ENCODE results near the gene AOAH. TPM values are rescaled to one million over a fixed set of nuclear protein-coding genes. Genes with fewer than 3 reads are reported as not detected.

AOAH gene
- polyA plus RNA-seq, 4 donors = 2.4 to 3.4 (median 2.8) TPM

DNA sequence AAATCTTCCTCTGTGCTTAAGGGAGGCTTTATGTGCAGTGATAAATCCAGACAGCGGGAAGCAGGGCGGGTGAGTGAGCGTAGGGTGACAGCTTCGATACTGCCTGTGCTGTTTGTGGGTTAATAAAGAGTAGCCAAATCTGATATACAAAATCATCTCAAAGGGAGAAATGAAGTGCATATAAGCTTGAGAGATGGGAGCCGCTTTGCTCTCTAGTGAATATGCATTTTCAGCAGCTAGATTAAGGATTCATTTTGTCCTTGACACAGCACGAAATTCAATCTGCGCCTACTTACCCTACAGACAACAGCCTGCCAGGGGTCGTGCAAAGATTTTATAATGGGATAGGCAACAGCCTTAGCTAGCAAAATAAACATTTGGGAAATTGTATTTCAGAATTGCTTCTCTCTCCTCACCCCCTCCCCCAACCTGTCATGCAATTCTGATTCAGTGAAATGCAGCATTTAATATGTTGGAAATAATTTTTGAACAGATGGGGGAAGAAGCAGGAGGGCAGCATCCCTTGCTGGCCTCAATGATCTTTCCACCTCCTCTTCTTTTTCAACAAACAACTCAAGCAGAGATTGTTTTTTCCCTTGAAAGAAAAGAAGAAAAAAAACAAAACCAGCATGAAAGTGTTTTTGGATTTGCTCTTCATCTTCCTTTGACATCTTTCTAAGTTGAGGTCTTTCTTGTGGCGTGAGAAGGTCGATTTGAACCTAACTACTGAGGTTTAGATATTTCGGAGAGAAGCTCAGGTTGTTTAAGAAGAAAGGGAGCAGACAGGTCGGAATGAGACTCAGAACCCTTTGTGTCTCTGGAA is 117.9 kb downstream of the AOAH start:
- DNase-seq (ENCODE audit: low read depth in 4 of 4, low spot score in 3 of 4) = no peak

DNA sequence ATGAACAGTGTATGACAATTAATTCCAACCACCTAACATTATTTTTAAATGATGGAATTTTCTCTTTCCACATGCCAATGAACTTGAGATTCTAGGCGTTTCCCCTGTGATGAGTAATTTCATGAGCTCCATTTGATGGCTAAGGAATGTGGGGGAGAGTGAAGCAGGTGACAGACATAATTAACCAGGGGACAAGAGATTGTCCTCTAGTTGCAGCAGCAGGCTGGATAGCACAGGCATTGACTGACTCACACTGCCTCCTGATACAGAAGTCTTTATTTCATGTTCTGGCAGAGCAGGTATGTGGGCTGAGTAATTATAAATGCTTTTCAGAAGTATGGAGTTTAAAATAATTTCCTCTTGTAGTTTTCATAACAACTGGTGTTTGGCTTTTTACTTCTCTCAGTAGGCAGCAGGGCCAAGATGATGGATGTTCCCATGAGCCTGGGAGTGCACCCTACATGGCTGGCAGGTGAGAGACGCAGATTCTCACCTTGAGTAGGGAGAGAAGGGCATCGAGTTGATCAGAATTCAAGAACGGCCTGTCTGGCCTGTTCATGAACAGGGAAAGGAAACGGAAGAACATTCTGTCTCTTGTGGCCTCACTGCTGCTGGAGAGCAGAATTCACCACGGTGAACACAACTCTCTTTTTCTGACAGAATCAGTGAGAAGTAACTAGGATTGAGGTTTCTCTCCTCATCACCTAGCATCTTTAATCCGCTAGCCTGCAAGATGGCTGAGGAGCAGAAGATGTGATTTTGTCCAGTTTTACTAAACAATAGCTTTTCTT is 118.8 kb downstream of the AOAH start:
- DNase-seq (ENCODE audit: low read depth in 4 of 4, low spot score in 3 of 4) = peak in 1 of 4 donors; percentile 10

DNA sequence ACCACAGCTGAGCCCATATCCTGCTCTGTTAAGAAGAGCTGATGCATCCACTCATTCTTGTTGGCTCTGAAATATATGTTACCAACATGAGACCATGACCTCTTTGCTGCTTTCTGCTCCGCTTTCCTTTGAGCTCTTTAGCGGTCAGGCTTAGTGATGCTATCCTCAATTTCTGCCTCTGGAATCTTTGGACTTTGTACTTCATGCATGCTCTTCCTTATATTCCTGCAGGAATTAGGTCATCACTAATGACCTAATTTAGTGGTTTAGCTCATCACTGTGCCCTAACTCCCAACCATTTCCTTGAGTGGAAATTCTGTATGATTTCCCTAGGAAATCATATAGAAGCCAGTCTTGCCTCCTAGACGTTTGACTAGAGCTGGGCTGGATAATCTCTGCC is 119.5 kb downstream of the AOAH start:
- DNase-seq (ENCODE audit: low read depth in 4 of 4, low spot score in 3 of 4) = no peak

GRCh38 chr7:36602934-36603887 is 121.1 kb downstream of the AOAH start:
- no peak for DNase-seq (ENCODE audit: low read depth in 4 of 4, low spot score in 3 of 4)

- DNase-seq (ENCODE audit: low read depth in 4 of 4, low spot score in 3 of 4) = no peak
These were observed 121.8 kb downstream of the AOAH start for GRCh38 chr7:36602511-36602910.

GRCh38 chr7:36601601-36602000 is 122.7 kb downstream of the AOAH start:
- no peak for DNase-seq (ENCODE audit: low read depth in 4 of 4, low spot score in 3 of 4)

- DNase-seq (ENCODE audit: low read depth in 4 of 4, low spot score in 3 of 4) = no peak
These were observed 123.3 kb downstream of the AOAH start for GRCh38 chr7:36600869-36601530.

GRCh38 chr7:36600314-36600682 is 124.0 kb downstream of the AOAH start:
- no peak for DNase-seq (ENCODE audit: low read depth in 4 of 4, low spot score in 3 of 4)

GRCh38 chr7:36599645-36600313 is 124.5 kb downstream of the AOAH start:
- DNase-seq (ENCODE audit: low read depth in 4 of 4, low spot score in 3 of 4) = no peak

GRCh38 chr7:36598054-36598674 is 126.1 kb downstream of the AOAH start:
- DNase-seq (ENCODE audit: low read depth in 4 of 4, low spot score in 3 of 4) = no peak

- no peak for DNase-seq (ENCODE audit: low read depth in 4 of 4, low spot score in 3 of 4)
These were observed 127.1 kb downstream of the AOAH start for GRCh38 chr7:36597090-36597773.

DNA sequence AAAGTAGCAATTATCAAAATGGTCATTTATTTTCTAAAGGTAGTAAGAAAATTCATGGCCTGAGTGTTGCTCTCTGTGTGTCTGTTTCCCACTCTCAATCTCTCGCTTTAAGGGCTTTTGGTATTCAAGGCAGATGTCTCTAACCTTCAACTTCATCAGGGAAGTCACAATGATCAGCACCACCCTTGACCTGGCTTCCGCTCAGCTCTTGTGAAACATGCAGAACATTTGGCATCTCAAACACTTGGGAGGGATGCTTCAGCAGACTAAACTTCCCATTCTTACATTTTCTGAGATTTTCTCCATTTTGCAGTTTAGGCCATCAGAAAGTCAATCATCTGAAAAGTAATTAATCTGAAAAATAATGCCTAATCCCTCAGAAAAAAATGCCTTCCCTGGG is 129.8 kb downstream of the AOAH start:
- no peak for DNase-seq (ENCODE audit: low read depth in 4 of 4, low spot score in 3 of 4)

- no peak for DNase-seq (ENCODE audit: low read depth in 4 of 4, low spot score in 3 of 4)
These were observed 132.7 kb downstream of the AOAH start for GRCh38 chr7:36591636-36592035.

DNA sequence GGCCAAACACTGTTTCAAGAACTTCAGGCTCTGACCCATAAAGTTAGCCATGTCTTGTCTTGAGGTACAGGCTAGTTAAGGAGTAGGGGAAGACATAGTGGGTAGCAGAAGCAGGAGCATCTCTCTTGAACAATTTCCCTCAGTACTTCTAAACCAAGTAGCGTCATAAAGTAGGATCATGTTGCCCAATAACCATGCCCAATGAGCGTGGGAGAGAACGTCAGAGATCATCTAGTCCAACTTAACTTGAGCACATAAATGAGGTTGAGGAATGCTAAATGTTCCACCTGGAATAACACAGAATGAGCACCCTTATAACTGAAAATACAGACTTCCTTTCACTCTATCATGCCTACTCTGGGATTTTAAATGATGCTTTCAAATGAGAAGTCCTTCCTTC is 134.9 kb downstream of the AOAH start:
- no peak for DNase-seq (ENCODE audit: low read depth in 4 of 4, low spot score in 3 of 4)

- DNase-seq (ENCODE audit: low read depth in 4 of 4, low spot score in 3 of 4) = no peak
These were observed 141.0 kb downstream of the AOAH start for GRCh38 chr7:36583318-36583717.

DNA sequence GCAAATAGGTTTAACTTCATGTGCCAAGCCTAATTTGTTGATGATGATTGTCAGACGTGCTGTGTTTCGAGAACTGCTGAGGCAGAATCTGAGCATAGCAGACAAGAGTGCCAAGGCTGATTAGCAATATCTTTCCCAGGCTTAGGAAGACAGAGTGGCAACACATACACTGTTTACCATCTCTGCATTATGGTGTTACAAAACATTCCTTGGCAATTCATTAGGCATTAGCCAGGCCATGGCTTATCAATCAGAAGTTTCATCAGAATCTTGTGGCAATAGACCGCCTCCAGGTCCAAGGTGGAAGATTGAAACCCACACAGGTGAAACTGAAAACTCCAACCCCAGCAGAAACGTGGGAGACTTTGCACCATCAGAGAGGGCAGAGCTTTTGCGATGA is 148.5 kb downstream of the AOAH start:
- no peak for DNase-seq (ENCODE audit: low read depth in 4 of 4, low spot score in 3 of 4)

DNA sequence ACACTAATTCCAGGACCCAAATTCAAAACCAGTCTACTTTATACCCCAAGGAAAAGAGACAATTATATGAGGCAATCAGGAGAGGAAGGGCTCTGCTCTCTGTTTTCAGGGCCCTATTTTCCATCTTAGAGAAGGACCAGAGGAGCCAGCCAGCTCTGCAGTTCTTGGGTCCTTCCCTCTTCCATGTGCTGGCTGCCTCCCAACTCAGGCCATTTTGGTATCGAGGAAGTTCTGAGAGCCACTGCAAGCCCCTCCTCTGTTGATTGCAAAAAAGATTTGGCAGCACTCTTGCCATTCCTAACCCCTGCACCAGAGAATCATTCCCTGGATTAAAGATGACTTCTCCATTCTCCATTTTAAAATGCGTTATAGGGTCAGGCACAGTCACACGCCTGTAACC is 151.2 kb downstream of the AOAH start:
- DNase-seq (ENCODE audit: low read depth in 4 of 4, low spot score in 3 of 4) = no peak

- no peak for DNase-seq (ENCODE audit: low read depth in 4 of 4, low spot score in 3 of 4)
These were observed 153.1 kb downstream of the AOAH start for GRCh38 chr7:36571190-36571560.

All from left renal pelvis (tissue), 4 donors.